Endothelial cell of umbilical vein (primary cell): ENCODE measurements around the gene SORCS2.

Experiments
- CTCF ChIP-seq, 2 donors: IDR thresholded peaks; 1 replicate in 1 of 2; 2 replicates in 1 of 2; pipeline ENCODE4 v1.5.1; 2011; ENCODE audit warnings: low read length in 2 of 2, mild to moderate bottlenecking in 2 of 2, moderate library complexity in 2 of 2, control low read depth in 1 of 2, inconsistent platforms in 1 of 2, low read depth in 1 of 2; ENCODE audit not compliant: insufficient read depth in 1 of 2; ENCODE audit errors: extremely low read depth in 1 of 2
- EZH2 ChIP-seq: IDR thresholded peaks from 2 replicates; pipeline ENCODE4 v1.6.1; 2012; ENCODE audit warnings: borderline replicate concordance, low read depth, mild to moderate bottlenecking, moderate library complexity, low read length, inconsistent platforms; ENCODE audit not compliant: severe bottlenecking
- FOS ChIP-seq: IDR thresholded peaks from 2 replicates; pipeline ENCODE4 v1.6.1; 2011; ENCODE audit warnings: mild to moderate bottlenecking, low read length, moderate library complexity, borderline replicate concordance; ENCODE audit not compliant: insufficient read depth
- MAX ChIP-seq: IDR thresholded peaks from 2 replicates; pipeline ENCODE4 v1.6.1; 2011; ENCODE audit not compliant: insufficient read depth, insufficient read length
- MYC ChIP-seq: IDR thresholded peaks from one replicate; pipeline ENCODE4 v1.6.1; 2011; ENCODE audit warnings: mild to moderate bottlenecking, low read depth, low read length
- POLR2A ChIP-seq: IDR thresholded peaks from 2 replicates; pipeline ENCODE4 v1.6.1; 2012; ENCODE audit warnings: low read depth, mild to moderate bottlenecking, control low read depth, low read length
- POLR2AphosphoS5 ChIP-seq: IDR thresholded peaks from 2 replicates; pipeline ENCODE4 v1.6.1; 2012; ENCODE audit warnings: low read depth, mild to moderate bottlenecking, control low read depth, low read length, moderate library complexity; ENCODE audit not compliant: insufficient read depth

GRCh38 chr4:7672601-7673000, 480.3 kb downstream of the SORCS2 start:
- TF ChIP-seq CTCF (IDR thresholded peaks at IDR 0.05; ENCODE audit: extremely low read depth in 1 of 2, insufficient read depth in 1 of 2, low read depth in 1 of 2, low read length in 2 of 2), result no peak
- no peak for TF ChIP-seq POLR2AphosphoS5
- TF ChIP-seq POLR2A, result no peak
- no peak for TF ChIP-seq MYC
- no peak for TF ChIP-seq FOS
- TF ChIP-seq MAX, result no peak
- no peak for TF ChIP-seq EZH2
